Gastrocnemius medialis (tissue), 4 donors: ENCODE measurements around the gene GCH1.

Source experiments
- POLR2A ChIP-seq, 2 donors: fragments of 450-650 bp; IDR thresholded peaks; one replicate each; pipeline ENCODE4 v1.6.1; 2017; ENCODE audit warnings: antibody characterized with exemption in 2 of 2, mild to moderate bottlenecking in 2 of 2, moderate library complexity in 2 of 2
- TF ChIP-seq, protein P1 (sequence below), 5 experiments: fragments of 450-650 bp in 3 of 5; fragments of 200-600 bp in 2 of 5; sonication (generic) in 2 of 5; IDR thresholded peaks in 4 of 5; conservative IDR thresholded peaks in 1 of 5; 1 replicate in 4 of 5; 2 replicates in 1 of 5; pipeline ENCODE4 v1.5.1; 2016 to 2019; ENCODE audit warnings: antibody characterized with exemption in 5 of 5, mild to moderate bottlenecking in 3 of 5, moderate library complexity in 3 of 5

DNA sequence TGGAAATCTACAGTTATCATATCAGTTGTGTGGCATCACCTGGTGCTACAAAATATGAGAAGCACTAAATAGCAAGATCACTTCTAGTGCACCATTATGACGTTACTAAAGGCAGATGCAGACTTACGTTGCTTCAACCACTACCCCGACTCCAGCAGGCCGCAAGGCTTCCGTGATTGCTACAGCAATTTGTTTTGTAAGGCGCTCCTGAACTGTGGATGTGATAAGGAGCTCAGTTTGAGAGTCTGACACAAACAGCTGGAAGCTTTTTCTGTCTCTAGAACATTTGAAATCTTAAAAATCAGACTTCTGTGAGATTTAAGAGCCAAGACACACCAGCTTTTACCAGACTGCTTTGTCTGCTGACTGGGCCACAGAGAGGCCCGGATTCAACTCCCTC, 57.0 kb downstream of the GCH1 start:
- TF ChIP-seq, protein P1, sequence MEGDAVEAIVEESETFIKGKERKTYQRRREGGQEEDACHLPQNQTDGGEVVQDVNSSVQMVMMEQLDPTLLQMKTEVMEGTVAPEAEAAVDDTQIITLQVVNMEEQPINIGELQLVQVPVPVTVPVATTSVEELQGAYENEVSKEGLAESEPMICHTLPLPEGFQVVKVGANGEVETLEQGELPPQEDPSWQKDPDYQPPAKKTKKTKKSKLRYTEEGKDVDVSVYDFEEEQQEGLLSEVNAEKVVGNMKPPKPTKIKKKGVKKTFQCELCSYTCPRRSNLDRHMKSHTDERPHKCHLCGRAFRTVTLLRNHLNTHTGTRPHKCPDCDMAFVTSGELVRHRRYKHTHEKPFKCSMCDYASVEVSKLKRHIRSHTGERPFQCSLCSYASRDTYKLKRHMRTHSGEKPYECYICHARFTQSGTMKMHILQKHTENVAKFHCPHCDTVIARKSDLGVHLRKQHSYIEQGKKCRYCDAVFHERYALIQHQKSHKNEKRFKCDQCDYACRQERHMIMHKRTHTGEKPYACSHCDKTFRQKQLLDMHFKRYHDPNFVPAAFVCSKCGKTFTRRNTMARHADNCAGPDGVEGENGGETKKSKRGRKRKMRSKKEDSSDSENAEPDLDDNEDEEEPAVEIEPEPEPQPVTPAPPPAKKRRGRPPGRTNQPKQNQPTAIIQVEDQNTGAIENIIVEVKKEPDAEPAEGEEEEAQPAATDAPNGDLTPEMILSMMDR (IDR thresholded peaks at IDR 0.05 in 4 of 5, conservative IDR thresholded peaks at IDR 0.05 in 1 of 5) = no peak
- no peak for TF ChIP-seq POLR2A (IDR thresholded peaks at IDR 0.05)
